Stimulated activated naive CD8-positive, alpha-beta T cell treated with anti-CD3 and anti-CD28 coated beads, Interleukin-15, Interleukin-2, amounts not matched to agents 100 ng/mL and 50 ng/mL, for 24 hours (primary cell): ENCODE results near the gene STXBP5.
"Not testable (repeated sequence)": the region's sequence is repeated elsewhere in the genome, so short reads cannot be mapped to it uniquely, and the experiment has no call there.

Experiments used
- H3K27ac Mint-ChIP-seq: one replicate; pipeline ENCODE4 v1.8.0; 2021; ENCODE audit warnings: mild to moderate bottlenecking, mixed read lengths
- H3K27me3 Mint-ChIP-seq: one replicate; pipeline ENCODE4 v1.8.0; 2021; ENCODE audit warnings: mixed read lengths
- H3K36me3 Mint-ChIP-seq: one replicate; pipeline ENCODE4 v1.8.0; 2021; ENCODE audit warnings: low read depth, mixed read lengths
- H3K4me1 Mint-ChIP-seq: one replicate; pipeline ENCODE4 v1.8.0; 2021; ENCODE audit warnings: low read depth, mixed read lengths
- H3K4me3 Mint-ChIP-seq: one replicate; pipeline ENCODE4 v1.8.0; 2021; ENCODE audit warnings: mild to moderate bottlenecking, mixed read lengths
- H3K9me3 Mint-ChIP-seq: one replicate; pipeline ENCODE4 v1.8.0; 2021; ENCODE audit warnings: mixed read lengths

Gene STXBP5

DNA sequence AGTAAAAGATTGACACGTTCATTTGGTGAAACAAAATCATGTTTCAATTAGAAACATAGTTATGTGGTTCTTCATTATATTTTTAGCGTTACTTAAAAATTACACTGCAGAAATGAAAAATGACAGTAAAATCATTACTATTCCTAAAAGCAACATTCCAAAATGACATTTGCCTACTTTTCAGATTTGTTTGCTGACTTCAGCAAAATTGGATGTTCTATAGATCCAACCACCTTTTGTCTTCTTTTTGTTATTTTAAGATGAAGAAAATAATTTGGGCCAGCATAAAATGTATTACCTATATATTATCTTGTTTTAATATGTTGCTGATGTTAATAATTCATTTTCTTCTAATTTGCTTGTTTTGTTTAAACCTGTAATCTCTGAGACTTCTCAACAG is 30.5 kb downstream of the STXBP5 start:
- H3K4me3 Mint-ChIP-seq: no peak overlapping the region
- H3K36me3 Mint-ChIP-seq: peaks cover 48% of the 10 kb centered on the region
- H3K9me3 Mint-ChIP-seq: no peaks in the 10 kb centered on the region
- no peaks in the 10 kb centered on the region for H3K27me3 Mint-ChIP-seq
- peaks cover 3% of the 10 kb centered on the region for H3K4me1 Mint-ChIP-seq
- no peak overlapping the region for H3K27ac Mint-ChIP-seq

GRCh38 chr6:147238164-147238563 is 33.9 kb downstream of the STXBP5 start:
- H3K9me3 Mint-ChIP-seq: no peaks in the 10 kb centered on the region
- H3K4me3 Mint-ChIP-seq: no peak overlapping the region
- no peak overlapping the region for H3K27ac Mint-ChIP-seq

GRCh38 chr6:147238906-147239305 is 34.7 kb downstream of the STXBP5 start:
- no peak overlapping the region for H3K4me3 Mint-ChIP-seq
- no peaks in the 10 kb centered on the region for H3K27me3 Mint-ChIP-seq
- no peaks in the 10 kb centered on the region for H3K4me1 Mint-ChIP-seq
- H3K27ac Mint-ChIP-seq: no peak overlapping the region
- no peaks in the 10 kb centered on the region for H3K9me3 Mint-ChIP-seq
- peaks cover 56% of the 10 kb centered on the region for H3K36me3 Mint-ChIP-seq

More at GRCh38 chr6:147238164-147238563, 33.9 kb downstream of the STXBP5 start:
- Mint-ChIP-seq H3K36me3 (peaks cover 56% of the 10 kb centered on the region), H3K27me3 (no peaks in the 10 kb centered on the region), H3K4me1 (no peaks in the 10 kb centered on the region)

- no peak overlapping the region for H3K4me3 Mint-ChIP-seq
- peaks cover 12% of the 10 kb centered on the region for H3K4me1 Mint-ChIP-seq
- peaks cover 64% of the 10 kb centered on the region for H3K36me3 Mint-ChIP-seq
- H3K27me3 Mint-ChIP-seq: no peaks in the 10 kb centered on the region
- H3K27ac Mint-ChIP-seq: no peak overlapping the region
- no peaks in the 10 kb centered on the region for H3K9me3 Mint-ChIP-seq
Measured at GRCh38 chr6:147244832-147245231, 40.6 kb downstream of the STXBP5 start.

GRCh38 chr6:147245693-147246092 is 41.5 kb downstream of the STXBP5 start:
- no peaks in the 10 kb centered on the region for H3K9me3 Mint-ChIP-seq
- H3K4me1 Mint-ChIP-seq: peaks cover 12% of the 10 kb centered on the region
- H3K27ac Mint-ChIP-seq: no peak overlapping the region
- no peaks in the 10 kb centered on the region for H3K27me3 Mint-ChIP-seq
- peaks cover 69% of the 10 kb centered on the region for H3K36me3 Mint-ChIP-seq
- no peak overlapping the region for H3K4me3 Mint-ChIP-seq

DNA sequence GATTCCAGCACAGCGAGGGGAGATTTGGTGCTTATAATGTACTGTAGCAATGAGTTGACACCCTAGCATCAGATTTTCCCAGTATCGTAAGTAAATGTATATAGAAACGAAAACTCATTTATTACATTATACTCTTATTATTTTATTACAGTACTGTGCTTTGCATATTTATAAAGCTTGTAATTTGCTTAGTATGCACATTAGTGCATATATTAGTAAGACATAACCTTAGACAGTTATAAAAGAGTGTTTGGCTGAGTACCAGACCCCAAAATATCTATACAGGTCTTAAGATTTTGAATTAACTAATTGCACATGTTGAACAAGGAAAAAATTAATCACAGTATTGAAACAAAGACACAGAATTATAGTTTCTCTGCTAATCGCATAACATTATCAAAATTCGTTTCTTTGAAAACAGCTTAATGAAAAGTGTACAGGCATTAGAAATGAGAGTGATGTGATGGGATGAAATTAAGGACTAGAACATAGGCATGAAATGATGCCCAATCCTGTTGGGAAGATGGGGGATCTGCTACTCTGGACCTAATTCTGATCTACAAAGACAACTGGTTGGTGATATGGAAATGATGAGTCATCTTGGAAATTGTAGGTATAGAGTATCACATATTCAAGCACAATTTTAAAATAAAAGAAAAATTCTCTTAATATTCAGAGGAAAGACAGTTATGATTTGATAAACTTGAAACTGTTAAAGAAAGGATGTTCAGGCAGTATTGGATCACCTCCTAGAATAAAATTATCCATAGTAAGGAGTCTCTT is 42.8 kb downstream of the STXBP5 start:
- Mint-ChIP-seq H3K4me3 (no peak overlapping the region), H3K27me3 (no peaks in the 10 kb centered on the region), H3K4me1 (peaks cover 12% of the 10 kb centered on the region), H3K27ac (peak overlapping the region; percentile 61), H3K36me3 (peaks cover 72% of the 10 kb centered on the region), H3K9me3 (peaks cover under 1% of the 10 kb centered on the region)

DNA sequence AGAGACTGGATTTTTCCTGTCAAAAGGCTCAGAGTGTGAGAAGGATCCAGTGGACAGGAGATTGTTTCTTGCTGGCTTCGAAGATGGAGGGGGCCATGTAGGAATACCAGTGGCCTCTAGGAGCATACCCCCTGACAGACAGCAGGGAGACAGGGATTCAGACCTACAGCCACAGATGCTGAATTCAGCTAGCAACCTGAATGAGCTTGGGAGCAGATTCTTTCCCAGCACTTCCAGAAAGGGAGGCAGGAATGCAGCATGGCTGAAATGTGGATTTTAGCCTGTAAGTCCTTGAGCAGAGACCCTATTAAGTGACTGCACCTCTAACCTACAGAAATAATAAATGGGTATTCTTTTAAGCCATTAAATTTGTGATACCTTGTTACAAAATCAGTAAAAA is 44.6 kb downstream of the STXBP5 start:
- Mint-ChIP-seq H3K36me3 (peaks cover 71% of the 10 kb centered on the region), H3K4me3 (no peak overlapping the region), H3K27ac (no peak overlapping the region), H3K9me3 (peaks cover 16% of the 10 kb centered on the region), H3K4me1 (peaks cover 12% of the 10 kb centered on the region), H3K27me3 (no peaks in the 10 kb centered on the region)

GRCh38 chr6:147251072-147251471 is 46.9 kb downstream of the STXBP5 start:
- Mint-ChIP-seq H3K4me3 (no peak overlapping the region), H3K27me3 (no peaks in the 10 kb centered on the region), H3K4me1 (peaks cover 5% of the 10 kb centered on the region), H3K36me3 (peaks cover 54% of the 10 kb centered on the region), H3K27ac (no peak overlapping the region), H3K9me3 (peaks cover 16% of the 10 kb centered on the region)

DNA sequence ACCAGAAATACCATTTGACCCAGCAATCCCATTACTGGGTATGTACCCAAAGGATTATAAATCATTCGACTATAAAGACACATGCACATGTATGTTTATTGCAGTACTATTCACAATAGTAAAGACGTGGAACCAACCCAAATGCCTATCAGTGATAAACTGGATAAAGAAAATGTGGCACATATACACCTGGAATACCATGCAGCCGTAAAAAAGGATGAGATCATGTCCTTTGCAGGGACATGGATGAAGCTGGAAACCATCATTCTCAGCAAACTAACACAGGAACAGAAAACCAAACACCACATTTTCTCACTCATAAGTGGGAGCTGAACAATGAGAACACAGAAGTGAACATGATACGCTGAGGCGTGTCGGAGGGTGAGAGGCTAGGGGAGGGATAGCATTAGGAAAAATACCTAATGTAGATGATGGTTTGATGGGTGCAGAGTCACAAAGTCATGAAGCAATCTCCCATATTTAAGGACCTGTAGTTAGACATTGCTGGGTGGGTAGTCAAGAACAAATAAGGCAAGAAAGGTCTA is 50.8 kb downstream of the STXBP5 start:
- H3K9me3 Mint-ChIP-seq: peaks cover 16% of the 10 kb centered on the region
- not testable (repeated sequence) for H3K4me3 Mint-ChIP-seq, H3K4me1 Mint-ChIP-seq, H3K27ac Mint-ChIP-seq, H3K27me3 Mint-ChIP-seq
- H3K36me3 Mint-ChIP-seq: peaks cover 34% of the 10 kb centered on the region

GRCh38 chr6:147255948-147256674 is 51.9 kb downstream of the STXBP5 start:
- no peak overlapping the region for H3K4me3 Mint-ChIP-seq
- peaks cover 16% of the 10 kb centered on the region for H3K9me3 Mint-ChIP-seq
- H3K27me3 Mint-ChIP-seq: no peaks in the 10 kb centered on the region
- peaks cover 28% of the 10 kb centered on the region for H3K36me3 Mint-ChIP-seq
- no peaks in the 10 kb centered on the region for H3K4me1 Mint-ChIP-seq
- no peak overlapping the region for H3K27ac Mint-ChIP-seq

DNA sequence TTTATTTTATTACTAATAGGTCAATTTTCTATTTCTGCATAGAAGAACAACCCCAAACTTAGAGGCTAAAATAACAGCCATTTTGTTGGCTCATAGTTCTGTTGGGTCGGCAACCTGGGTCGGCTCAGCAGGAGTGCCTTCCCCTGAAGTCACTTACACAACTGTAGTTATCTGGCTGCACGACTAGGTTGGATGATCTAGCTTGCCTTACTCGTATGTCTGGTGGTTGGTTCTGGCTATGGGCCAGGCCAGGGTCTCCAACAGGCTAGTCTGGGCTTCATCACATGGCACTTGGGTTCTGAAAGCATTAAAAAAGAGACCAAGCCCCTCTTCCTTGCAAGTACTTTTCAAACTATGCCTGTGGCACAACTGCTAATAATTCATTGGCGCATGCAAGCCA is 53.5 kb downstream of the STXBP5 start:
- H3K27ac Mint-ChIP-seq: no peak overlapping the region
- H3K4me1 Mint-ChIP-seq: no peaks in the 10 kb centered on the region
- peaks cover 20% of the 10 kb centered on the region for H3K36me3 Mint-ChIP-seq
- no peak overlapping the region for H3K4me3 Mint-ChIP-seq
- peaks cover 9% of the 10 kb centered on the region for H3K9me3 Mint-ChIP-seq
- no peaks in the 10 kb centered on the region for H3K27me3 Mint-ChIP-seq

- H3K36me3 Mint-ChIP-seq: peaks cover 22% of the 10 kb centered on the region
Measured at GRCh38 chr6:147260091-147260490, 55.9 kb downstream of the STXBP5 start.

GRCh38 chr6:147262946-147263345 is 58.7 kb downstream of the STXBP5 start:
- Mint-ChIP-seq H3K4me3 (no peak overlapping the region), H3K36me3 (peaks cover 46% of the 10 kb centered on the region), H3K9me3 (no peaks in the 10 kb centered on the region), H3K27me3 (no peaks in the 10 kb centered on the region), H3K4me1 (peaks cover 6% of the 10 kb centered on the region), H3K27ac (no peak overlapping the region)

More at GRCh38 chr6:147260091-147260490, 55.9 kb downstream of the STXBP5 start:
- Mint-ChIP-seq H3K4me1 (no peaks in the 10 kb centered on the region), H3K27ac (no peak overlapping the region), H3K9me3 (no peaks in the 10 kb centered on the region), H3K4me3 (no peak overlapping the region), H3K27me3 (no peaks in the 10 kb centered on the region)

- Mint-ChIP-seq H3K27ac (no peak overlapping the region), H3K9me3 (no peaks in the 10 kb centered on the region), H3K4me3 (no peak overlapping the region), H3K4me1 (peaks cover 13% of the 10 kb centered on the region), H3K27me3 (no peaks in the 10 kb centered on the region), H3K36me3 (peaks cover 58% of the 10 kb centered on the region)
Measured at GRCh38 chr6:147266821-147267220, 62.6 kb downstream of the STXBP5 start.

GRCh38 chr6:147267658-147268057 is 63.4 kb downstream of the STXBP5 start:
- Mint-ChIP-seq H3K27me3 (no peaks in the 10 kb centered on the region), H3K4me3 (no peak overlapping the region), H3K27ac (peak overlapping the region; percentile 66), H3K9me3 (no peaks in the 10 kb centered on the region), H3K4me1 (peaks cover 13% of the 10 kb centered on the region), H3K36me3 (peaks cover 64% of the 10 kb centered on the region)
